Iris pigment epithelial cell (primary cell): ENCODE data around the gene C1QTNF8.

Source experiments
- DNase-seq: peaks from one replicate; pipeline ENCODE4 v3.0.0-alpha.2; 2011; ENCODE audit warnings: low read depth

C1QTNF8 gene

DNA sequence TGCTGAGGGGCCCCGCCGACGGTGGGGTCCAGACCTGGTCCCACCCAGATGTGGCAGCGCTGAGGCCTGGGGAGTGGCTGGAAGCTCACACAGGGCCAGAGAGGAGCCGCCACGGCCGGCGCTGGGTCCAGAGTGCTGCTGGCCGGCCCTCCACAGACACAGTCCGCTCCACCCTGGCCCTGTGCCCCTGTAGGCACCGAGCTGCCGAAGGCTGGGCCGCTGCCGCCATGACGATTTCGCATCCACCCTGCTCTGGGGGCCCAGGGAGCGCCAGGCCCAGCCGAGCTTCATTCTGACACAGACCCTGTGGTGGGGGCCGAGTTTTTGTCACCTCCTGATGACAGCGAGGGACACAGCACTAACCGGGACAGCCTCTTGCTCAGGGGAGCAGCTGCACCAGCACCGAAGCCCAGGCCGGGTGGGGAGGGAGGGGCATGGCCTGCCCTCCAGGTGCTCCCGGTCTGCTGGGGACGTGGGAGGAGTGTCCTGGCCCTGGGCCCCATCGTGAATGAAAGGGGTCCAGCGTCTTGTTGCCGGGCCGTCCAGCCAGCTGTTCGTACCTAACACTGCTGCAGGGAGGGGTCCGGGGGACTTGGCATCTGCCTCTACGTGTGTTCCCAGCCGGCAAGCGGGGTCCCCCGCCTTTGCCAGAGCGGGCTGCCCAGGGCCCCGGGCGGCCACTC lies 50.6 kb downstream of the C1QTNF8 start:
- no peak for DNase-seq

DNA sequence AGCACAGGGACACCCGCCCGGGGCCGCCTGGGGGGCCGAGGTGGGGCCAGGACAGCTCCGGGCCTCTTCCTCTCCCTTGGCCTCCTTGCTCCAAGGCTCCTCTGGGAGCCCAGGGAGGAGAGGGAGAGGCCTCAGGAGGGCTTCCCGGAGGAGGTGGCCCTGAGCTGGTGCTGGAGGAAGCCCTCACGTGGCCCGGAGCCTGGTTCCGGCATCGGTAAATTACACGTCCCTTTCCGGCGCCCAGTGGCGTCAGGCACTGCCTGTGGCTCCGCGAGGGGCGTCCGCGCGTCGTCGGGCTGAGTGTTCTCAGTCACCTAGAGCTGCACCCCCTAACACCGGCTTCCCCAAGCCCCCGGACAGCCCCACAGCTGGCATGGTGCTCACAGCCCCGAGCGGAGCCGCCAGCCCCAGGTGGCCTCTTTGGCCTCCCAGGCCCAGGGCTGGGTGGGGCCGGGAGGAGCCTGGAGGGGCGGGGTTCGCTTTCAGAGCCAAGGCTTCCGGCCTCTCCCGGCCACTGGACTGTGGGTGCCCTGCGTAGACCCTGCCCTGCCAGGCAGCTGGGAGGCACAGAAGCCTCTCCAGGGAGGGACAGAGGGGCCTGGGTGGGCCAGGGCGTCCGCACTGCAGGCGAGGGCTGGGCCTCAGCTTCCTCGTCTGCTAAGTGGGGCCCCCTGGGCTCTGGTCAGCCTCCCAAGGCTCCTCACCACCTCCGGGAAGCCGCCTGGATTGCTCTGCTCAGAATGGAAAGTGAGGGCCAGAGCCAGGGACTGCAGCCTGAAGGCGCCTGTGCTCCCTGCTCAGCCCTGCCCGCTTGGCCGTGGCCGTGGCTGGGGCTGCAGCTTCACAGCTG lies 51.4 kb downstream of the C1QTNF8 start:
- DNase-seq = no peak

DNA sequence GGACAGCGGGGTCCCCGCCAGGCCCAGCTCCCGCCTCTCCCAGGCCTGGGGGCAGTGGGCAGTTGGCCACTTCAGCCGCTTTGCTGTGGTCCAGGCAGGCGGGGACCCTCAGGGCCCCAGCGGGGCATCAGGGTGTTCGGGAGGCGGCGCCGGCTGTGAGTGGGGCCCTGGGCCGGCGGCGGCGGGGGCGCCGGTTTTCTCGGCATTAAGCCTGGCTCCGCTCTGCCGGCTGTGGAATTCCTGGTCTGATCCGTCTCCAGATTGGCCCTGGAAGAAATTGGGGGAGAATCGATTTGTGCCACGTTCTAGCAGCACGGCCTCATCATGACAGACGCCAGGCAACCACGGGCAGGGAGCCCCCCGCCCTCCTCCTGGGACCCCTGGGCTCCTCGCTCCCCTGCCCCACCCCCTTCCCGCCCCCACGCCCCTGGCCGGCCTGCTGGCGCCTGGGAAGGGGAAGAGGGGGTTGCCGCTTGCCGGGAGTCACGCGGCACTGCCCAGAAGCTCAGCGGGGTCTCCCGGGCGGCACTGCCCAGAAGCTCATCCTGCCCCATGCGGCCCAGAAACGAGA lies 52.1 kb downstream of the C1QTNF8 start:
- no peak for DNase-seq

DNA sequence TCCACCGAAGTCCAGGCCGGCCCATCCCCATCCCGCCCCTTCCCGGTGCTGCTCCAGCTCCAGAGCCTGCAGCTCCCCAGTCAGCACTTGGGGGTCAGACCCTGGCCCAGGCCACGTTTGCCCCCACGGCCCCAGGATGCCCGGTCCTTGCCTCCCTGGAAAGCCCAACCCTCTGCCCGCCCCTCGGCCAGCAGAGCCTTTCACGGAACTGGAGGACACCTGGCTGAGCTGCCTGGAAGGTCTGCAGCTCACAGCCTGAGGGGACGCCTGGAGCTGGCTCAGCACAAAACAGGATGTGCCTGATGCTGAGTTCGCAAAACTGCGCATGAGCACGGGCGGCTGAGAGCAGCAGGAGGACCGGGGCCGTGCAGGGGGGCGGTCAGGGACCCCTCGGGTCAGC lies 53.2 kb downstream of the C1QTNF8 start:
- DNase-seq = no peak

DNA sequence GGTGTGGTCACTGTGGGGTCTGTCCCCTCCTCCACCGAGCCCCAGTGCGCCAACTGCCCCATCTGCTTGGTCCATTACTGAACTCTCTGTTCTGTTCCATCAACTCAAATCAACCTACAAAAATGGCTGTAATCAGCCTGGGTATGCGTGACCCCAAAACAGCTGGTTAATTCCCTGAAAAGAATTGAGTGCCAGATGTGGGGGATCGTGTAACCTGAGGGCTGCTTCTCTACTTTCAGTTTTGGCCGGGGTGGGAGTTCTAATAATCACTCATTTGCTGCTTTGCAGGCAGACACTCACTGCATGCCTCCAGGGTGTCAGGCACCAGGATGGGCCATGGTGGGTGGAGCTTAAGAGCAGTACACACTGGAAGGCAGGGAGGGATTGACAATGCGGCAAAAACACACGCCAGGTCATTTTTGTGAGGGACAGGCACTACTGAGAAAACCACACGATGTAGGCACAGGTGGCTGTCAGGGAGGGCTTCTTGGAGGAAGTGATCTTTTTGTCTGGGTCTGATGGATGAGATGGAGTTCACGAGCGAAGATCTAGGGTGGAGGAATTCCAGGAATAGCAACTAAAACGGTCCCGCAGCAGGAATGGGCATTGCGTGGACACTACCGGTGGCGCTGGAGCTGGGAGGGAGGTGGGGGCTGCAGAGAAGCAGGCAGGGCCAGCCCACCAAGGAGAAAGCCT lies 53.8 kb downstream of the C1QTNF8 start:
- DNase-seq = no peak

DNA sequence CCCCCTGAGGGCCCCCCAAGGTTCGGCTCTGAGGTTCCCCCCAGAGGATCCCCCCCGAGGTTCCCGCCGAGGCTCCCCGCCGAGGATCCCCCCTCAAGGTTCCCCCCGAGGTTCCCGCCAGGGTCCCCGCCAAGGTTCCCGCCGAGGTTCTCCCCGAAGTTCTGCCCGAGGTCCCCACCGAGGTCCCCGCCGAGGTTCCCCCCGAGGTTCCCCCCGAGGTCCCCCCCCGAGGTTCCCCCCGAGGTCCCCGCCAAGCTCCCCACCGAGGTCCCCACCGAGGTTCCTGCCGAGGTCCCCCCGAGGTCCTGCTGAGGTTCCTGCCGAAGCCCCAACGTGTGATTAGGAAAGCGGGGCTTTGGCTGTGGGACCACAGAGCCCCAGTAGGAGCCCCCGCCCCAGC lies 55.7 kb downstream of the C1QTNF8 start:
- DNase-seq = no peak

DNA sequence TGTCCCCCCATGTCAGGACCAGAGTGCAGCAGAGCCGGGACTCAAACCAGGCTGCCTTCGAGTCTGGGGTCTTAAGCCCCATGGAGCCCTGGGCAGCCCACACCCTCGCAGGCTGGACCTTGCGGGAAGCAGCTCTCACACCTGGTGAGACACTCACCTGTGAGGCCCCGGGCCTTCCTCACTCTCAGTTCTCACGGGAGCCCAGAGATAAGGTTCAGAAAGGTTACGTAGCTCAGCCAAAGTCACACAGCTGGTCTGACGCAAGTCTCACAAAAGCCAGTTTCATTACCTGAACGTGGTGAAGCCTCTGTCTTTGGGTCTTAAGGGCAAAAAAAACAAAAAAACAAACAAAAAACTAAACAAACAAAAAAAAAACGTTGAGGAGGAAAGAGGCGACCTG lies 56.3 kb downstream of the C1QTNF8 start:
- DNase-seq = no peak

DNA sequence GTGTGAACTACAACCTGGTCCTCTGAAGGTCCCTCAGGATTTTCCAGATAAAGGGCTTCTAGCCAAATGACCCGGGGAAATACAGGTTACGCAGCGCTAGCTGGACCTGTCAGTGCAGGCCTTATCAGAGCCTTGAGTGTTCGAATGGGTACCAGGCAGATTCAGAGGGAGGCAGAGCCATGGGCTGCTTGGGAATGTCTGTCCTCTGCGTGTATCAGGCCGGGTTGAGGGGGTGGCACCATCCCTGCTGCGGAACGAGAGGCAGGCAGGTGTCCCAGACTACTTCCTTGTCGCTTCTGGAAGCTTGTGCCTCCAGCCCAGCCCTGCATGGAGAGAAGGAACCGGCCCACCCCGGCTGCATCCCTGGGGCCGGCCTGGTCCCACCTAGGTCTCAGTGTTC lies 57.1 kb downstream of the C1QTNF8 start:
- DNase-seq = no peak
